OCI-LY7 (cell line): ENCODE measurements around the gene TASP1. TPM values are rescaled to one million over a fixed set of nuclear protein-coding genes. Genes with fewer than 3 reads are reported as not detected.

Experiments
- BruUV-seq: library from RNA; stranded (reverse); fragments of 400-500 nt; replicated peaks from 2 replicates; lab custom pipeline; 2021; lab: Mats Ljungman, UMichigan
- CTCF ChIA-PET: fragments of 300-600 bp; sonication (Branson Sonifier 250); formaldehyde crosslinking; loops from one replicate; lab custom pipeline; 2022; ENCODE audit warnings: antibody characterized with exemption; ENCODE audit not compliant: unreplicated experiment; lab: Charles Lee
- POLR2A ChIA-PET: fragments of 300-600 bp; sonication (Branson Sonifier 250); formaldehyde crosslinking; loops from one replicate; lab custom pipeline; 2022; ENCODE audit warnings: antibody characterized with exemption; lab: Charles Lee
- DNase-seq: peaks from one replicate; pipeline ENCODE4 v3.0.0-alpha.2; 2015; ENCODE audit warnings: low spot score
- H2AFZ ChIP-seq: fragments of 200-600 bp; sonication (generic), shearing (Covaris generic); 2 replicates; pipeline ENCODE4 v1.6.1; 2014; ENCODE audit warnings: mild to moderate bottlenecking, antibody characterized with exemption, low read length, moderate library complexity
- H3K27ac ChIP-seq: fragments of 200-600 bp; sonication (generic); 2 replicates; pipeline ENCODE4 v1.5.1; 2014; ENCODE audit warnings: mixed run types, low read depth, mild to moderate bottlenecking, moderate library complexity, low read length, inconsistent platforms; ENCODE audit not compliant: poor library complexity, severe bottlenecking
- H3K36me3 ChIP-seq: fragments of 200-600 bp; sonication (generic); 2 replicates; pipeline ENCODE4 v1.6.1; 2014; ENCODE audit warnings: mild to moderate bottlenecking, antibody characterized with exemption, low read length, moderate library complexity, mixed read lengths; ENCODE audit not compliant: insufficient read depth
- H3K4me1 ChIP-seq: fragments of 200-600 bp; sonication (generic); 2 replicates; pipeline ENCODE4 v1.5.1; 2014; ENCODE audit warnings: mild to moderate bottlenecking, low read length; ENCODE audit not compliant: insufficient read depth, poor library complexity, severe bottlenecking
- H3K4me2 ChIP-seq: fragments of 200-600 bp; sonication (generic); 2 replicates; pipeline ENCODE4 v1.6.1; 2014; ENCODE audit warnings: mild to moderate bottlenecking, low read length
- H3K4me3 ChIP-seq: fragments of 200-600 bp; sonication (generic); 2 replicates; pipeline ENCODE4 v1.5.1; 2014; ENCODE audit warnings: mild to moderate bottlenecking, low read depth, low read length; ENCODE audit not compliant: poor library complexity, severe bottlenecking
- H3K79me2 ChIP-seq: fragments of 200-600 bp; sonication (generic); 2 replicates; pipeline ENCODE4 v1.6.1; 2016; ENCODE audit warnings: low read depth, mild to moderate bottlenecking, low read length, moderate library complexity, mixed read lengths; ENCODE audit not compliant: insufficient read depth
- H3K9me2 ChIP-seq: fragments of 200-600 bp; sonication (generic); 2 replicates; pipeline ENCODE4 v1.6.1; 2016; ENCODE audit warnings: mild to moderate bottlenecking, low read length, mixed read lengths; ENCODE audit not compliant: insufficient read depth
- H3K9me3 ChIP-seq: fragments of 200-600 bp; sonication (generic); 2 replicates; pipeline ENCODE4 v1.6.1; 2014; ENCODE audit warnings: mild to moderate bottlenecking, mixed run types, low read length, mixed read lengths
- H4K20me1 ChIP-seq: fragments of 200-600 bp; sonication (generic); 2 replicates; pipeline ENCODE4 v1.6.1; 2014; ENCODE audit warnings: mild to moderate bottlenecking, antibody characterized with exemption, low read length, moderate library complexity, mixed read lengths; ENCODE audit not compliant: insufficient read depth
- EZH2phosphoT487 ChIP-seq: fragments of 200-600 bp; sonication (generic); IDR thresholded peaks from 2 replicates; pipeline ENCODE4 v1.6.1; 2018; ENCODE audit warnings: low read depth, borderline replicate concordance, mild to moderate bottlenecking, mixed run types, antibody characterized with exemption, low read length, moderate library complexity, mixed read lengths
- intact Hi-C: fragments of 100-400 bp; cut with micrococcal nuclease; formaldehyde crosslinking; loops from one replicate; pipeline ENCODE4 v1.10.0; 2022; ENCODE audit not compliant: unreplicated experiment
- total RNA-seq, 2 experiments: library from RNA; depleted of rRNA in 1 of 2; stranded (reverse); fragments of >200 nt in 1 of 2; shearing (Covaris generic) in 1 of 2; gene quantifications; 2 replicates each; pipeline ENCODE4 v1.2.3, GENCODE V29; 2014 to 2022
- TF ChIP-seq, protein P1 (sequence below): fragments of 200-600 bp; sonication (generic); conservative IDR thresholded peaks from 2 replicates; pipeline ENCODE4 v1.5.1; 2014; ENCODE audit warnings: mild to moderate bottlenecking, antibody characterized with exemption, low read length, moderate library complexity, mixed read lengths

The TASP1 gene
- total RNA-seq, 2 experiments from 2014 or later = 12.9 to 15.5 TPM

GRCh38 chr20:13517831-13518230 is 120.9 kb downstream of the TASP1 start:
- ChIA-PET CTCF (no interaction called here), POLR2A (no interaction called here)
- H3K4me1 ChIP-seq = no peaks in the 10 kb centered on the region
- DNase-seq = no peak
- no peak overlapping the region for H3K4me3 ChIP-seq
- H3K9me3 ChIP-seq = no peaks in the 10 kb centered on the region
- TF ChIP-seq, protein P1, sequence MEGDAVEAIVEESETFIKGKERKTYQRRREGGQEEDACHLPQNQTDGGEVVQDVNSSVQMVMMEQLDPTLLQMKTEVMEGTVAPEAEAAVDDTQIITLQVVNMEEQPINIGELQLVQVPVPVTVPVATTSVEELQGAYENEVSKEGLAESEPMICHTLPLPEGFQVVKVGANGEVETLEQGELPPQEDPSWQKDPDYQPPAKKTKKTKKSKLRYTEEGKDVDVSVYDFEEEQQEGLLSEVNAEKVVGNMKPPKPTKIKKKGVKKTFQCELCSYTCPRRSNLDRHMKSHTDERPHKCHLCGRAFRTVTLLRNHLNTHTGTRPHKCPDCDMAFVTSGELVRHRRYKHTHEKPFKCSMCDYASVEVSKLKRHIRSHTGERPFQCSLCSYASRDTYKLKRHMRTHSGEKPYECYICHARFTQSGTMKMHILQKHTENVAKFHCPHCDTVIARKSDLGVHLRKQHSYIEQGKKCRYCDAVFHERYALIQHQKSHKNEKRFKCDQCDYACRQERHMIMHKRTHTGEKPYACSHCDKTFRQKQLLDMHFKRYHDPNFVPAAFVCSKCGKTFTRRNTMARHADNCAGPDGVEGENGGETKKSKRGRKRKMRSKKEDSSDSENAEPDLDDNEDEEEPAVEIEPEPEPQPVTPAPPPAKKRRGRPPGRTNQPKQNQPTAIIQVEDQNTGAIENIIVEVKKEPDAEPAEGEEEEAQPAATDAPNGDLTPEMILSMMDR = no peak
- no peak for TF ChIP-seq EZH2phosphoT487
- H2AFZ ChIP-seq = no peak overlapping the region
- H3K36me3 ChIP-seq = no peaks in the 10 kb centered on the region
- no peaks in the 10 kb centered on the region for H3K79me2 ChIP-seq
- H3K4me2 ChIP-seq = no peak overlapping the region
- no peaks in the 10 kb centered on the region for H3K9me2 ChIP-seq
- BruUV-seq = no TSS peak
- intact Hi-C loops = no loop called here
- H3K27ac ChIP-seq = no peak overlapping the region
- no peaks in the 10 kb centered on the region for H4K20me1 ChIP-seq

GRCh38 chr20:13515796-13516558 is 122.8 kb downstream of the TASP1 start:
- Histone ChIP-seq H3K4me2 (no peak overlapping the region), H3K36me3 (no peaks in the 10 kb centered on the region), H3K4me1 (no peaks in the 10 kb centered on the region), H3K9me2 (no peaks in the 10 kb centered on the region), H3K4me3 (no peak overlapping the region), H3K9me3 (no peaks in the 10 kb centered on the region), H3K79me2 (no peaks in the 10 kb centered on the region), H3K27ac (no peak overlapping the region), H2AFZ (no peak overlapping the region), H4K20me1 (no peaks in the 10 kb centered on the region)
- TF ChIP-seq, protein P1 = no peak
- no peak for TF ChIP-seq EZH2phosphoT487
- ChIA-PET CTCF (no interaction called here), POLR2A (interaction anchor here (0.6 to 1.3 kb wide), 3 partner anchors 12 to 256 kb away, joined by 3 read pairs; no protein-coding TSS in a partner anchor)
- intact Hi-C loops = no loop called here
- DNase-seq = no peak
- BruUV-seq = no TSS peak

- H3K79me2 ChIP-seq = no peaks in the 10 kb centered on the region
- intact Hi-C loops = no loop called here
- no peak for DNase-seq
- BruUV-seq = no TSS peak
- ChIA-PET CTCF (no interaction called here), POLR2A (no interaction called here)
- H3K4me1 ChIP-seq = no peaks in the 10 kb centered on the region
- H2AFZ ChIP-seq = no peak overlapping the region
- no peaks in the 10 kb centered on the region for H3K9me2 ChIP-seq
- no peaks in the 10 kb centered on the region for H3K9me3 ChIP-seq
- H3K4me3 ChIP-seq = no peak overlapping the region
- H3K4me2 ChIP-seq = no peak overlapping the region
- no peak overlapping the region for H3K27ac ChIP-seq
- H4K20me1 ChIP-seq = no peaks in the 10 kb centered on the region
- TF ChIP-seq EZH2phosphoT487 = no peak
- TF ChIP-seq, protein P1 = no peak
- no peaks in the 10 kb centered on the region for H3K36me3 ChIP-seq
These were observed 123.4 kb downstream of the TASP1 start for GRCh38 chr20:13515291-13515690.
